Stimulated activated CD8-positive, alpha-beta memory T cell treated with anti-CD3 and anti-CD28 coated beads, Interleukin-15, amount 100 ng/mL, for 1 hour (primary cell): ENCODE results near the gene ECPAS.

Source experiments
- DNase-seq: peaks from one replicate; pipeline ENCODE4 v3.0.0-alpha.2; 2020; ENCODE audit warnings: low read depth

ECPAS gene

DNA sequence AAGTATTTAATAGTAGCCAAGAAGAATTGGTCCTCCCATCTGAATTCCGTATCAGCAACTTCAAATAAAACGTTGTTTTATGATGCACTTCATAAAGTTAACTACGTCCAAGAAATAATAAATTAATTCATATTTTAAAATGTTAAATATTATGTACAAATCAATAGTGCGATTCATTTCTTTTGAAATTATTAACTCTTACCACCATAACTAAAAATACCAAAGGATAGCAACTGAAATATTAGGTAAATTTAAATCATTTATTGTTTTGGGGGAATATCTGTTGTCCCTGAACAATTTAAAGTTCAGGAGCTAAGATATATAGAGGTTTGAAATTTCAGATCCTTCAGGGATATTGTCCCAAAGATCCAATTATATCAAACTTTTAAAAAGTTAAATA, 154.1 kb downstream of the ECPAS start, which contains the start of gene OR2K2:
Gene OR2K2, minus strand, starts transcription at position 101 of the 400 bp plus-strand sequence. CDS start 1,791 bp downstream, outside the sequence.
- no peak for DNase-seq

DNA sequence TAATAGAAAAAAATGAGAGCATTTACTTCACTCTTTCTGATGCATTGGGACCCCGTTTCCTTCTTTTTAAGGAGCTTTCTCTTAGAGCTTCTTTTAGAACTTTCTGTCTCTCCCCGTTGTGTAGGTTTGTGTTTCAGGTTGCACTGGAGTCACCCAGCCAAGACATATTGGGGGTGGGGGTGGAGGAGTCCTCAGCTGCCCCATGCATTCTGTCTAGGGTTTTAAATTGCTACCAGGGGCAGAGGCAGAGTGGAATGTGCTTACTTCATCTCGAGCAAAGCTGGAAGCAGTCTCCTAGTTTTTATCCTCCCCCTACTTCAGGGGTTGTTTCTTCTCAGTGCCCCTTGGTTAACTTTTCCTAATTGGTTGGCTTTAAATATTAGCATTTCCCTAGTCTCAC, 163.6 kb downstream of the ECPAS start:
- no peak for DNase-seq

DNA sequence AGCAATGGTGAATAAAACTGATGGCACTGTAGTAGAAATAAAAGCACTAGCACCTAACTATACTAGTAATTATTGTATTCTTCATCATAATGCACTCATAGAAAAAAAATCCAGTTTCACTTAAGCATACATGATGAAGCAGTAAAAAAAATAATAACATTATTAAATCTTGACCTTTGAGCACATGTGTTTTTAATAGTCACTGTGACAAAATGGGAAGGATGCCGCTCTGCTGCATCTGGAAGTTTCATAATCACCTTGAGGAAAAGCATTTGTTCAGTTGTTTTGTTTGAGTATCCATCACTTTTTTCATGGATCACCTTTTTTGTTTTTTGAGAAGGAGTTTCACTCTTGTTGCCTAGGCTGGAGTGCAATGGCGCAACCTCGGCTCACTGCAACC, 167.4 kb downstream of the ECPAS start:
- no peak for DNase-seq
